WTC11 (cell line): ENCODE measurements around the gene HPDL. TPM values are rescaled to one million over a fixed set of nuclear protein-coding genes. Genes with fewer than 3 reads are reported as not detected.

Experiments
- ELF4 ChIP-seq: sonication (generic); formaldehyde crosslinking; IDR thresholded peaks from 2 replicates; pipeline ENCODE4 v1.8.1; 2022; ENCODE audit warnings: low read depth, mild to moderate bottlenecking, moderate library complexity, missing genetic modification reagents
- FOXP1 ChIP-seq: sonication (generic); formaldehyde crosslinking; IDR thresholded peaks from 2 replicates; pipeline ENCODE4 v1.8.0; 2022; ENCODE audit warnings: missing genetic modification reagents, mild to moderate bottlenecking, moderate library complexity, borderline replicate concordance
- HMGA2 ChIP-seq: fragments of 250-450 bp; sonication (Bioruptor Pico); IDR thresholded peaks from 2 replicates; pipeline ENCODE4 v1.4.0; 2021; ENCODE audit warnings: mild to moderate bottlenecking, moderate library complexity
- JAZF1 ChIP-seq: fragments of 250-450 bp; sonication (Bioruptor Pico); IDR thresholded peaks from 2 replicates; pipeline ENCODE4 v1.9.0; 2021; ENCODE audit warnings: moderate library complexity, mild to moderate bottlenecking, inconsistent platforms
- KAT7 ChIP-seq: sonication (generic); formaldehyde crosslinking; IDR thresholded peaks from 2 replicates; pipeline ENCODE4 v1.8.1; 2023; ENCODE audit warnings: missing genetic modification reagents, mild to moderate bottlenecking, borderline replicate concordance
- NFE2L1 ChIP-seq: sonication (generic); formaldehyde crosslinking; IDR thresholded peaks from 2 replicates; pipeline ENCODE4 v1.8.1; 2023; ENCODE audit warnings: missing genetic modification reagents
- NFYB ChIP-seq: sonication (generic); formaldehyde crosslinking; conservative IDR thresholded peaks from 2 replicates; pipeline ENCODE4 v1.8.0; 2022; ENCODE audit warnings: low read depth, missing genetic modification reagents
- RELA ChIP-seq: sonication (generic); formaldehyde crosslinking; IDR thresholded peaks from 2 replicates; pipeline ENCODE4 v1.8.1; 2022; ENCODE audit warnings: missing genetic modification reagents, mild to moderate bottlenecking, borderline replicate concordance
- RORB ChIP-seq: fragments of 250-450 bp; sonication (Bioruptor Pico); IDR thresholded peaks from 2 replicates; pipeline ENCODE4 v1.9.0; 2021; ENCODE audit warnings: mild to moderate bottlenecking
- TP53 ChIP-seq: sonication (generic); formaldehyde crosslinking; IDR thresholded peaks from 2 replicates; pipeline ENCODE4 v1.8.1; 2023; ENCODE audit warnings: mild to moderate bottlenecking, missing genetic modification reagents
- ZNF138 ChIP-seq: sonication (generic); formaldehyde crosslinking; conservative IDR thresholded peaks from 2 replicates; pipeline ENCODE4 v1.8.1; 2022; ENCODE audit warnings: mild to moderate bottlenecking, moderate library complexity, missing genetic modification reagents
- total RNA-seq: library from RNA; stranded (reverse); gene quantifications from 3 replicates; pipeline ENCODE4 v1.2.3, GENCODE V29; 2021
- TF ChIP-seq, protein P1 (sequence below): sonication (generic); formaldehyde crosslinking; IDR thresholded peaks from 2 replicates; pipeline ENCODE4 v1.8.1; 2023; ENCODE audit warnings: mild to moderate bottlenecking, missing genetic modification reagents, borderline replicate concordance
- TF ChIP-seq, protein P2 (sequence below): sonication (generic); formaldehyde crosslinking; IDR thresholded peaks from 2 replicates; pipeline ENCODE4 v1.8.1; 2023; ENCODE audit warnings: mild to moderate bottlenecking, moderate library complexity, missing genetic modification reagents
- TF ChIP-seq, protein P3 (sequence below): sonication (generic); formaldehyde crosslinking; IDR thresholded peaks from 2 replicates; pipeline ENCODE4 v1.8.0; 2022; ENCODE audit warnings: mild to moderate bottlenecking, missing genetic modification reagents
- TF ChIP-seq, protein P4 (sequence below): sonication (generic); formaldehyde crosslinking; IDR thresholded peaks from 2 replicates; pipeline ENCODE4 v1.8.0; 2022; ENCODE audit warnings: mild to moderate bottlenecking, missing genetic modification reagents
- TF ChIP-seq, protein P5 (sequence below): sonication (generic); formaldehyde crosslinking; IDR thresholded peaks from 2 replicates; pipeline ENCODE4 v1.8.0; 2023; ENCODE audit warnings: mild to moderate bottlenecking, missing genetic modification reagents
- TF ChIP-seq, protein P6 (sequence below): sonication (generic); formaldehyde crosslinking; conservative IDR thresholded peaks from 2 replicates; pipeline ENCODE4 v1.8.1; 2023; ENCODE audit warnings: mild to moderate bottlenecking, low read depth, missing genetic modification reagents, moderate library complexity
- TF ChIP-seq, protein P7 (sequence below): sonication (generic); formaldehyde crosslinking; IDR thresholded peaks from 2 replicates; pipeline ENCODE4 v1.8.1; 2022; ENCODE audit warnings: mild to moderate bottlenecking, moderate library complexity, missing genetic modification reagents
- TF ChIP-seq, protein P8 (sequence below): fragments of 250-450 bp; sonication (Bioruptor Pico); IDR thresholded peaks from 2 replicates; pipeline ENCODE4 v1.8.0; 2021; ENCODE audit warnings: mild to moderate bottlenecking

The HPDL gene
- total RNA-seq, 1 experiment from 2014 or later, result 44.0 TPM

DNA sequence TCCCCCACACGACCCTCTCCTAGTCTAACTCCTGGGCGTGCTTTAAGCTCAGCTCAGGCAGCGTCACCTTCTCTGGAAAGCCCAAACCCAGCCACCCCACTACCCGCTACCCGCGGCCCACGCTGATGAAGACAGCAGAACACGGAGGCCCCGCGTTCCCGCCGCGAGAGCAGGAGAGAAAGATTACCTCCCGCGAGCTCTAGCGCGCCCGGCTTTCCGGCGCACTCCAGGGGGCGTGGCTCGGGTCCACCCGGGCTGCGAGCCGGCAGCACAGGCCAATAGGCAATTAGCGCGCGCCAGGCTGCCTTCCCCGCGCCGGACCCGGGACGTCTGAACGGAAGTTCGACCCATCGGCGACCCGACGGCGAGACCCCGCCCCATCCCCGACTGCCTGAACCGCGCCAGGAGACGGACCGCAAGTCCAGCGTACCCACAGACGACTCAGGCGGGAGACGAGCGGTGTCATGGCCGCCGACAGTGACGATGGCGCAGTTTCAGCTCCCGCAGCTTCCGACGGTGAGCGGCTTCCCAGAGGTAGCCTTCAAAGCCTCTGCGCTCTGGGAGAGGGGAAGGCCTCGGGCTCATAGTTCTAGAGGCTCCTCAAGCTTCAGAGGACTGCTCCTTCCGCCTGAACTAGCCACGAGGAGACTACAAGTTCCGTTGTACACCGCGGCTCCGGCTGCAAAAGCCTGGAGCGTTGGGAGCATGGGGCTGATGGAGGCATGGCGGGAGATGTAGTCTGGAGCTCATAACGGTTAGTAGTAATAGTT is 13.3 kb downstream of the HPDL start, which contains the start of the genes MUTYH and TOE1 (continued):
- TF ChIP-seq RELA (CRISPR knock-in tag), result 0 out of 2 replicates have a peak, but pooled peaks have one; percentile 77
- TF ChIP-seq KAT7, result peak; percentile 72; the same call in 1 of the 2 replicates
- TF ChIP-seq, protein P1, sequence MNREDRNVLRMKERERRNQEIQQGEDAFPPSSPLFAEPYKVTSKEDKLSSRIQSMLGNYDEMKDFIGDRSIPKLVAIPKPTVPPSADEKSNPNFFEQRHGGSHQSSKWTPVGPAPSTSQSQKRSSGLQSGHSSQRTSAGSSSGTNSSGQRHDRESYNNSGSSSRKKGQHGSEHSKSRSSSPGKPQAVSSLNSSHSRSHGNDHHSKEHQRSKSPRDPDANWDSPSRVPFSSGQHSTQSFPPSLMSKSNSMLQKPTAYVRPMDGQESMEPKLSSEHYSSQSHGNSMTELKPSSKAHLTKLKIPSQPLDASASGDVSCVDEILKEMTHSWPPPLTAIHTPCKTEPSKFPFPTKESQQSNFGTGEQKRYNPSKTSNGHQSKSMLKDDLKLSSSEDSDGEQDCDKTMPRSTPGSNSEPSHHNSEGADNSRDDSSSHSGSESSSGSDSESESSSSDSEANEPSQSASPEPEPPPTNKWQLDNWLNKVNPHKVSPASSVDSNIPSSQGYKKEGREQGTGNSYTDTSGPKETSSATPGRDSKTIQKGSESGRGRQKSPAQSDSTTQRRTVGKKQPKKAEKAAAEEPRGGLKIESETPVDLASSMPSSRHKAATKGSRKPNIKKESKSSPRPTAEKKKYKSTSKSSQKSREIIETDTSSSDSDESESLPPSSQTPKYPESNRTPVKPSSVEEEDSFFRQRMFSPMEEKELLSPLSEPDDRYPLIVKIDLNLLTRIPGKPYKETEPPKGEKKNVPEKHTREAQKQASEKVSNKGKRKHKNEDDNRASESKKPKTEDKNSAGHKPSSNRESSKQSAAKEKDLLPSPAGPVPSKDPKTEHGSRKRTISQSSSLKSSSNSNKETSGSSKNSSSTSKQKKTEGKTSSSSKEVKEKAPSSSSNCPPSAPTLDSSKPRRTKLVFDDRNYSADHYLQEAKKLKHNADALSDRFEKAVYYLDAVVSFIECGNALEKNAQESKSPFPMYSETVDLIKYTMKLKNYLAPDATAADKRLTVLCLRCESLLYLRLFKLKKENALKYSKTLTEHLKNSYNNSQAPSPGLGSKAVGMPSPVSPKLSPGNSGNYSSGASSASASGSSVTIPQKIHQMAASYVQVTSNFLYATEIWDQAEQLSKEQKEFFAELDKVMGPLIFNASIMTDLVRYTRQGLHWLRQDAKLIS (CRISPR knock-in tag), result no peak
- no peak for TF ChIP-seq JAZF1 (CRISPR knock-in tag)
- TF ChIP-seq, protein P2, sequence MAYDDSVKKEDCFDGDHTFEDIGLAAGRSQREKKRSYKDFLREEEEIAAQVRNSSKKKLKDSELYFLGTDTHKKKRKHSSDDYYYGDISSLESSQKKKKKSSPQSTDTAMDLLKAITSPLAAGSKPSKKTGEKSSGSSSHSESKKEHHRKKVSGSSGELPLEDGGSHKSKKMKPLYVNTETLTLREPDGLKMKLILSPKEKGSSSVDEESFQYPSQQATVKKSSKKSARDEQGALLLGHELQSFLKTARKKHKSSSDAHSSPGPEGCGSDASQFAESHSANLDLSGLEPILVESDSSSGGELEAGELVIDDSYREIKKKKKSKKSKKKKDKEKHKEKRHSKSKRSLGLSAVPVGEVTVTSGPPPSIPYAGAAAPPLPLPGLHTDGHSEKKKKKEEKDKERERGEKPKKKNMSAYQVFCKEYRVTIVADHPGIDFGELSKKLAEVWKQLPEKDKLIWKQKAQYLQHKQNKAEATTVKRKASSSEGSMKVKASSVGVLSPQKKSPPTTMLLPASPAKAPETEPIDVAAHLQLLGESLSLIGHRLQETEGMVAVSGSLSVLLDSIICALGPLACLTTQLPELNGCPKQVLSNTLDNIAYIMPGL, result peak; percentile 43; the same call in 1 of the 2 replicates
- no peak for TF ChIP-seq TP53 (CRISPR knock-in tag)
- peak; percentile 62; the same call in 1 of the 2 replicates for TF ChIP-seq NFE2L1
- TF ChIP-seq, protein P3, sequence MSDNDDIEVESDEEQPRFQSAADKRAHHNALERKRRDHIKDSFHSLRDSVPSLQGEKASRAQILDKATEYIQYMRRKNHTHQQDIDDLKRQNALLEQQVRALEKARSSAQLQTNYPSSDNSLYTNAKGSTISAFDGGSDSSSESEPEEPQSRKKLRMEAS (CRISPR knock-in tag), result peak; percentile 91
- peak; percentile 87 for TF ChIP-seq FOXP1
- TF ChIP-seq, protein P4, sequence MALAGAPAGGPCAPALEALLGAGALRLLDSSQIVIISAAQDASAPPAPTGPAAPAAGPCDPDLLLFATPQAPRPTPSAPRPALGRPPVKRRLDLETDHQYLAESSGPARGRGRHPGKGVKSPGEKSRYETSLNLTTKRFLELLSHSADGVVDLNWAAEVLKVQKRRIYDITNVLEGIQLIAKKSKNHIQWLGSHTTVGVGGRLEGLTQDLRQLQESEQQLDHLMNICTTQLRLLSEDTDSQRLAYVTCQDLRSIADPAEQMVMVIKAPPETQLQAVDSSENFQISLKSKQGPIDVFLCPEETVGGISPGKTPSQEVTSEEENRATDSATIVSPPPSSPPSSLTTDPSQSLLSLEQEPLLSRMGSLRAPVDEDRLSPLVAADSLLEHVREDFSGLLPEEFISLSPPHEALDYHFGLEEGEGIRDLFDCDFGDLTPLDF, result 0 out of 2 replicates have a peak, but pooled peaks have one; percentile 72
- TF ChIP-seq, protein P5, sequence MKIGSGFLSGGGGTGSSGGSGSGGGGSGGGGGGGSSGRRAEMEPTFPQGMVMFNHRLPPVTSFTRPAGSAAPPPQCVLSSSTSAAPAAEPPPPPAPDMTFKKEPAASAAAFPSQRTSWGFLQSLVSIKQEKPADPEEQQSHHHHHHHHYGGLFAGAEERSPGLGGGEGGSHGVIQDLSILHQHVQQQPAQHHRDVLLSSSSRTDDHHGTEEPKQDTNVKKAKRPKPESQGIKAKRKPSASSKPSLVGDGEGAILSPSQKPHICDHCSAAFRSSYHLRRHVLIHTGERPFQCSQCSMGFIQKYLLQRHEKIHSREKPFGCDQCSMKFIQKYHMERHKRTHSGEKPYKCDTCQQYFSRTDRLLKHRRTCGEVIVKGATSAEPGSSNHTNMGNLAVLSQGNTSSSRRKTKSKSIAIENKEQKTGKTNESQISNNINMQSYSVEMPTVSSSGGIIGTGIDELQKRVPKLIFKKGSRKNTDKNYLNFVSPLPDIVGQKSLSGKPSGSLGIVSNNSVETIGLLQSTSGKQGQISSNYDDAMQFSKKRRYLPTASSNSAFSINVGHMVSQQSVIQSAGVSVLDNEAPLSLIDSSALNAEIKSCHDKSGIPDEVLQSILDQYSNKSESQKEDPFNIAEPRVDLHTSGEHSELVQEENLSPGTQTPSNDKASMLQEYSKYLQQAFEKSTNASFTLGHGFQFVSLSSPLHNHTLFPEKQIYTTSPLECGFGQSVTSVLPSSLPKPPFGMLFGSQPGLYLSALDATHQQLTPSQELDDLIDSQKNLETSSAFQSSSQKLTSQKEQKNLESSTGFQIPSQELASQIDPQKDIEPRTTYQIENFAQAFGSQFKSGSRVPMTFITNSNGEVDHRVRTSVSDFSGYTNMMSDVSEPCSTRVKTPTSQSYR, result no peak; the same call in 1 of the 2 replicates
- no peak for TF ChIP-seq HMGA2
- TF ChIP-seq NFYB (CRISPR knock-in tag), result peak; percentile 57
- TF ChIP-seq, protein P6, sequence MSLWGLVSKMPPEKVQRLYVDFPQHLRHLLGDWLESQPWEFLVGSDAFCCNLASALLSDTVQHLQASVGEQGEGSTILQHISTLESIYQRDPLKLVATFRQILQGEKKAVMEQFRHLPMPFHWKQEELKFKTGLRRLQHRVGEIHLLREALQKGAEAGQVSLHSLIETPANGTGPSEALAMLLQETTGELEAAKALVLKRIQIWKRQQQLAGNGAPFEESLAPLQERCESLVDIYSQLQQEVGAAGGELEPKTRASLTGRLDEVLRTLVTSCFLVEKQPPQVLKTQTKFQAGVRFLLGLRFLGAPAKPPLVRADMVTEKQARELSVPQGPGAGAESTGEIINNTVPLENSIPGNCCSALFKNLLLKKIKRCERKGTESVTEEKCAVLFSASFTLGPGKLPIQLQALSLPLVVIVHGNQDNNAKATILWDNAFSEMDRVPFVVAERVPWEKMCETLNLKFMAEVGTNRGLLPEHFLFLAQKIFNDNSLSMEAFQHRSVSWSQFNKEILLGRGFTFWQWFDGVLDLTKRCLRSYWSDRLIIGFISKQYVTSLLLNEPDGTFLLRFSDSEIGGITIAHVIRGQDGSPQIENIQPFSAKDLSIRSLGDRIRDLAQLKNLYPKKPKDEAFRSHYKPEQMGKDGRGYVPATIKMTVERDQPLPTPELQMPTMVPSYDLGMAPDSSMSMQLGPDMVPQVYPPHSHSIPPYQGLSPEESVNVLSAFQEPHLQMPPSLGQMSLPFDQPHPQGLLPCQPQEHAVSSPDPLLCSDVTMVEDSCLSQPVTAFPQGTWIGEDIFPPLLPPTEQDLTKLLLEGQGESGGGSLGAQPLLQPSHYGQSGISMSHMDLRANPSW, result no peak
- TF ChIP-seq, protein P7, sequence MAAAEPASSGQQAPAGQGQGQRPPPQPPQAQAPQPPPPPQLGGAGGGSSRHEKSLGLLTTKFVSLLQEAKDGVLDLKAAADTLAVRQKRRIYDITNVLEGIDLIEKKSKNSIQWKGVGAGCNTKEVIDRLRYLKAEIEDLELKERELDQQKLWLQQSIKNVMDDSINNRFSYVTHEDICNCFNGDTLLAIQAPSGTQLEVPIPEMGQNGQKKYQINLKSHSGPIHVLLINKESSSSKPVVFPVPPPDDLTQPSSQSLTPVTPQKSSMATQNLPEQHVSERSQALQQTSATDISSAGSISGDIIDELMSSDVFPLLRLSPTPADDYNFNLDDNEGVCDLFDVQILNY (CRISPR knock-in tag), result peak; percentile 79; the same call in 1 of the 2 replicates
- TF ChIP-seq ELF4 (CRISPR knock-in tag), result no peak
- TF ChIP-seq, protein P8, sequence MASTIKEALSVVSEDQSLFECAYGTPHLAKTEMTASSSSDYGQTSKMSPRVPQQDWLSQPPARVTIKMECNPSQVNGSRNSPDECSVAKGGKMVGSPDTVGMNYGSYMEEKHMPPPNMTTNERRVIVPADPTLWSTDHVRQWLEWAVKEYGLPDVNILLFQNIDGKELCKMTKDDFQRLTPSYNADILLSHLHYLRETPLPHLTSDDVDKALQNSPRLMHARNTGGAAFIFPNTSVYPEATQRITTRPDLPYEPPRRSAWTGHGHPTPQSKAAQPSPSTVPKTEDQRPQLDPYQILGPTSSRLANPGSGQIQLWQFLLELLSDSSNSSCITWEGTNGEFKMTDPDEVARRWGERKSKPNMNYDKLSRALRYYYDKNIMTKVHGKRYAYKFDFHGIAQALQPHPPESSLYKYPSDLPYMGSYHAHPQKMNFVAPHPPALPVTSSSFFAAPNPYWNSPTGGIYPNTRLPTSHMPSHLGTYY, result no peak
- TF ChIP-seq ZNF138 (CRISPR knock-in tag), result no peak
- TF ChIP-seq RORB (CRISPR knock-in tag), result no peak
- TF ChIP-seq, all 79 proteins: peak for 21
